Effector memory CD4-positive, alpha-beta T cell (primary cell): ENCODE measurements around the gene TBL1X.
A peak's percentile ranks its signal among the peaks of the same experiment; 100 is the strongest.

ENCODE experiments used
- DNase-seq, 3 donors: peaks; one replicate each; pipeline ENCODE4 v3.0.0-alpha.2; 2020
- H3K27ac ChIP-seq: 2 replicates; pipeline ENCODE4 v1.7.0; 2013; ENCODE audit warnings: mild to moderate bottlenecking, low read length, moderate library complexity; ENCODE audit not compliant: insufficient read depth, poor library complexity, severe bottlenecking
- H3K27me3 ChIP-seq: replicated peaks from 2 replicates; pipeline ENCODE4 v1.7.0; 2013; ENCODE audit warnings: mild to moderate bottlenecking, low read length; ENCODE audit not compliant: insufficient read depth, control insufficient read depth, poor library complexity, severe bottlenecking
- H3K36me3 ChIP-seq: 2 replicates; pipeline ENCODE4 v1.7.0; 2013; ENCODE audit warnings: mild to moderate bottlenecking, low read length, moderate library complexity; ENCODE audit not compliant: control insufficient read depth, insufficient read depth
- H3K4me1 ChIP-seq: 2 replicates; pipeline ENCODE4 v1.7.0; 2013; ENCODE audit warnings: low read length, mild to moderate bottlenecking; ENCODE audit not compliant: control insufficient read depth, insufficient read depth, poor library complexity, severe bottlenecking
- H3K4me3 ChIP-seq: 2 replicates; pipeline ENCODE4 v1.7.0; 2013; ENCODE audit warnings: low read length, low read depth, mild to moderate bottlenecking; ENCODE audit not compliant: insufficient read depth, poor library complexity, severe bottlenecking
- H3K9me3 ChIP-seq: 2 replicates; pipeline ENCODE4 v1.7.0; 2013; ENCODE audit warnings: mild to moderate bottlenecking, low read length, moderate library complexity; ENCODE audit not compliant: control insufficient read depth

Gene TBL1X

GRCh38 chrX:9459186-9459748 is 5.6 kb upstream of the TBL1X start:
- Histone ChIP-seq H3K27me3 (no peaks in the 10 kb centered on the region), H3K36me3 (no peaks in the 10 kb centered on the region), H3K27ac (no peak overlapping the region), H3K4me3 (no peak overlapping the region), H3K4me1 (peaks cover 26% of the 10 kb centered on the region), H3K9me3 (no peaks in the 10 kb centered on the region)
- DNase-seq, result no peak

- H3K36me3 ChIP-seq, result no peaks in the 10 kb centered on the region
- H3K4me3 ChIP-seq, result no peak overlapping the region
- DNase-seq, result no peak
- H3K27me3 ChIP-seq, result no peaks in the 10 kb centered on the region
- H3K4me1 ChIP-seq, result peaks cover 22% of the 10 kb centered on the region
- no peaks in the 10 kb centered on the region for H3K9me3 ChIP-seq
- no peak overlapping the region for H3K27ac ChIP-seq
Measured at GRCh38 chrX:9461087-9461486, 3.8 kb upstream of the TBL1X start.

GRCh38 chrX:9462456-9462855 is 2.4 kb upstream of the TBL1X start:
- DNase-seq, result no peak
- Histone ChIP-seq H3K9me3 (no peaks in the 10 kb centered on the region), H3K4me3 (peak overlapping the region; percentile 22), H3K27me3 (no peaks in the 10 kb centered on the region), H3K36me3 (no peaks in the 10 kb centered on the region), H3K27ac (peak overlapping the region; percentile 61), H3K4me1 (peaks cover 20% of the 10 kb centered on the region)

GRCh38 chrX:9465380-9466123 is 694 bp downstream of the TBL1X start:
- no peaks in the 10 kb centered on the region for H3K27me3 ChIP-seq
- DNase-seq, result peak in 2 of 3 donors; percentile 5 to 21
- no peaks in the 10 kb centered on the region for H3K36me3 ChIP-seq
- peak overlapping the region; percentile 70 for H3K27ac ChIP-seq
- peak overlapping the region; percentile 70 for H3K4me3 ChIP-seq
- peaks cover 20% of the 10 kb centered on the region for H3K4me1 ChIP-seq
- no peaks in the 10 kb centered on the region for H3K9me3 ChIP-seq

GRCh38 chrX:9466124-9466495 is 1.3 kb downstream of the TBL1X start:
- H3K27ac ChIP-seq, result peak overlapping the region; percentile 70

GRCh38 chrX:9466736-9467135 is 1.9 kb downstream of the TBL1X start:
- H3K4me1 ChIP-seq, result peaks cover 20% of the 10 kb centered on the region
- no peaks in the 10 kb centered on the region for H3K27me3 ChIP-seq
- DNase-seq, result no peak
- peak overlapping the region; percentile 70 for H3K4me3 ChIP-seq
- no peaks in the 10 kb centered on the region for H3K9me3 ChIP-seq
- H3K36me3 ChIP-seq, result no peaks in the 10 kb centered on the region
- H3K27ac ChIP-seq, result no peak overlapping the region

More at GRCh38 chrX:9466124-9466495, 1.3 kb downstream of the TBL1X start:
- peaks cover 20% of the 10 kb centered on the region for H3K4me1 ChIP-seq
- H3K27me3 ChIP-seq, result no peaks in the 10 kb centered on the region
- H3K4me3 ChIP-seq, result peak overlapping the region; percentile 70
- no peak for DNase-seq
- H3K9me3 ChIP-seq, result no peaks in the 10 kb centered on the region
- no peaks in the 10 kb centered on the region for H3K36me3 ChIP-seq

- Histone ChIP-seq H3K27me3 (no peaks in the 10 kb centered on the region), H3K36me3 (no peaks in the 10 kb centered on the region), H3K4me1 (peaks cover 20% of the 10 kb centered on the region), H3K4me3 (no peak overlapping the region), H3K9me3 (no peaks in the 10 kb centered on the region), H3K27ac (no peak overlapping the region)
- no peak for DNase-seq
Measured at GRCh38 chrX:9467146-9467545, 2.3 kb downstream of the TBL1X start.

GRCh38 chrX:9467751-9468150 is 2.9 kb downstream of the TBL1X start:
- no peaks in the 10 kb centered on the region for H3K27me3 ChIP-seq
- no peak overlapping the region for H3K4me3 ChIP-seq
- H3K4me1 ChIP-seq, result peaks cover 14% of the 10 kb centered on the region

GRCh38 chrX:9471571-9471985 is 6.7 kb downstream of the TBL1X start:
- no peaks in the 10 kb centered on the region for H3K9me3 ChIP-seq
- no peaks in the 10 kb centered on the region for H3K4me1 ChIP-seq
- no peaks in the 10 kb centered on the region for H3K27me3 ChIP-seq
- H3K36me3 ChIP-seq, result no peaks in the 10 kb centered on the region
- DNase-seq, result no peak
- H3K4me3 ChIP-seq, result no peak overlapping the region
- H3K27ac ChIP-seq, result no peak overlapping the region

More at GRCh38 chrX:9467751-9468150, 2.9 kb downstream of the TBL1X start:
- no peak for DNase-seq
- no peaks in the 10 kb centered on the region for H3K36me3 ChIP-seq
- no peak overlapping the region for H3K27ac ChIP-seq
- H3K9me3 ChIP-seq, result no peaks in the 10 kb centered on the region

GRCh38 chrX:9473708-9474107 is 8.8 kb downstream of the TBL1X start:
- no peak overlapping the region for H3K4me3 ChIP-seq
- H3K27me3 ChIP-seq, result no peaks in the 10 kb centered on the region
- H3K36me3 ChIP-seq, result no peaks in the 10 kb centered on the region
- no peak for DNase-seq
- no peaks in the 10 kb centered on the region for H3K9me3 ChIP-seq
- H3K4me1 ChIP-seq, result no peaks in the 10 kb centered on the region
- H3K27ac ChIP-seq, result no peak overlapping the region
